ENCODE measurements around the gene MRPL17.

Gene MRPL17

DNA sequence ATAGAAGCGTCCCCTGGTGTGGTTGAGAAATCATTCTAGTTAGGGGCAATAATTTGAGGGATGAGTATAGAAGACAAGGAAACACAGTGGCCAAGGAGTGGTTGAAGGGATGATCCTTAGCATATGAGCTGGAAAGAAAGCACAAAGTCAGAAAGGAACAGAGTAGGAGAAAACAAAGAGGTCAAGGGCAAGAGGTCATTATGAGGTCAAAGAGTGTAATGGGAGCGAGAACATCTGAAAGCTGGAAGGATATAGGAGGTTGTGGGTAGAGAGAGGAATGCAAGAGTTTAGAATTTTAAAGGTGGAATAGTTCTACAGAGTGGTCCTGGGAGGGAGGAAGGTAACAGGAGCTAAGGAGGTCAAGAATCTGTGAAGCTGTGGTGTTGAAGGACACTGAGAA is 29.5 kb downstream of the MRPL17 start:
- no peak for DNase-seq

GRCh38 chr11:6653097-6653496 is 30.0 kb downstream of the MRPL17 start:
- DNase-seq, result no peak

- DNase-seq, result no peak
These were observed 31.0 kb downstream of the MRPL17 start for GRCh38 chr11:6652182-6652581.

DNA sequence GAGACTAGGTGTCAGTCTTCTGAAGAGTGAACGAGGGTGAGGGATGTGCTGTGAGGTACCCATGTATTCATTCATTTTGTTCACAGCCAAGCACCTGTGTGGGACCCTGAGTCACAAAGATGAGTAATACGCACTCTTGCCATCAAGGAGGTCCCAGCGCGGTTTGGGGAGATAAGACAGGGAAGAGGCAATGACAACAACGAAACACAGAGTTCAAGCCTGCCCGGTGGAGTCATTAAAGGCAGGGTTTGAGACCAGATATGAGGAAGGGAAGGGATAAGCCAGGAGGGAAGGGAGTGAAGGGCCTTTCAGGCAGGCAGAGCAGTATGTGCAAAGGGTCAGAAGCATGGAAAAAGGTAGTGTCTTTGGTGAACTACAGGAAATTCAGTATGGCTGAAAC is 32.2 kb downstream of the MRPL17 start:
- peak in 1 of 2 experiments; percentile 12 for DNase-seq

- no peak for DNase-seq
These were observed 33.0 kb downstream of the MRPL17 start for GRCh38 chr11:6650104-6650503.

DNA sequence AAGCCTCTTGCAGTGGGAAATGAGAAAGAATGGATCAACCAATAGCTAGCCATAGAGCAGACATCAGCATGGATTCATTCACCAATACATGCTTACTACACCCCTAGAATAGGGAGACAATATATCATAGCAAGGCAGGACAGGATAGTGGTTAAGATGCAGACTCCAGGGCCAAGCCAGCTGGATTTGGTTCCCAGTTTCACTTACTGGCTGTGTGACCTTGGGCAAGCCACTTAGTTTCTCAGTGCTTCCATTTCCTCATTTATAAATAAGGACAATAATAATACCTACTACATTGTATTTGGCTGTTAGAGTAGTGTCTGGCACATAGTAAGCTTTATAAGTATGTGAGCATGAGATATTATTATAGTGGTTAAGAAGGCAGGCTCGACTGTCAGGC is 34.6 kb downstream of the MRPL17 start:
- DNase-seq, result no peak

DNA sequence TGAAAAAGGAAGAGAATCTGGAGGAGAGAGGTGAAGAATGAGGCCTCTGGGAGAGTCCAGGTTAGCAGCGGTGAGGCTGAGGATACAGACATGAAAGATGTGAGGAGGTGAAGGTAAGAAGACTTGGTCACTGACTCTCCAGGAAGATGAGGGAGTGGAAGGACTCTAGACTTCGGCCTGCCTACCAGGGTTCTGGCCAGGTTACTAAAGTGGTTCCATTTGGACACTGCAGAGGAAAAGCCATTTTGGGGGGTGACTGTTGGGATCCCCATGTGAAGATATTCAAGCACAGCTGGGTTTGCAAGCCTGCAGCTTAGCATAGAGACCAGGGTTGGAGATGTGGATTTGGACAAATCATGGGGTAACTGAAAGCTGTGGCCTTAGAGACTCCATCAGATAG is 35.3 kb downstream of the MRPL17 start:
- no peak for DNase-seq

DNA sequence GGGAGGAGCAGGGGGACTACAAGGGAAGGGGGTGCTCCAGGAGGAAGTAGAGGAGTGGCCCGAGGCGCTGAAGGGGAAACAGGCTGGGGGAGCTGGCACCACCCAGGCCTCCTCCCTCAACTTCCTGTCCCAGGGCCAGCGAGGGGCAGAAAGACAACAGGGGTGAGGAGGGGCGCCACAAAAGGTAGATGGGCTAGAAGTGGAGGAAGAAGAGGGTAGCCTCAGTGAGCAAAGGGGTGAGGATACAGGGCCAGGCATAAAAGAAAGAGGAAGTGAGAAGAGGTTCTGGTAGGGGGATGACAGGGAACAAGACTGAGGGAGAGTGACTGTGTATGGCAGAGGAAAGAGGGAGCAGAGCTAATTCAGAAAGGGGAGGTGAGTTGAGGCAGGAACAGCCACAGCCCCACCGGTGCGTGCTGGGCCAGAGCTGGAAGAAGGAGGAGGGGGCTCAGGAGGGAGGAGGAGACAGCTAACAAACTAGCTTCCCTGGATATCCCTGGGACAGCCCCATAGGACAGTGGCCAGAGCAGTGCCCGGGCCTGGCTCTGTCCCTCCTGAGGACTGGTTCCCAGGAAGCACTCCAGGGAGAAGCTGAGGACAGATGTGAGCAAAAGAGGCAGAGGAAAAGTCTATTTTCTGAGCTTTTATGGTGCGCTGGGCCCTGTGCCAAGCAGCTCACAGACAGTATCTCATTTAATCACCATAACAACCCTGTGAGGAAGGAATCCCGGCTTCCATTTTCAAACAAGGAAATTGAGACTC is 36.0 kb downstream of the MRPL17 start:
- DNase-seq, result no peak

DNA sequence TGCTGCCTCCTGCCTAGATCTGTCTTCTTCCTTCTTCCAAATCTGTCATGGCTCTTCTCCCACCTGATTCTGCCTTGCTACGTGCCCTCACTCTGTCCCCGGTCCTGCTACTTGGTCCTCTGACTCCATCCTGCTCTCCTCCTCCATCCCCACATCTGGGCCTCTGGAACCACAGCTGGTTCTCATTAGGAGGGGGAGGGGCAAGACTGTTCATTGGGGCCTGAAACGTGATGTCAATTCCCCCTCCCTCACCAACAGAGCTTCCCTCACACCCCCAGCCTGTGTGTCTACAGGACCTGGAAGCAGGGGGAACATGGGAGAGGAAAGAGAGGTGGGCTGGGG is 36.6 kb downstream of the MRPL17 start:
- no peak for DNase-seq

DNA sequence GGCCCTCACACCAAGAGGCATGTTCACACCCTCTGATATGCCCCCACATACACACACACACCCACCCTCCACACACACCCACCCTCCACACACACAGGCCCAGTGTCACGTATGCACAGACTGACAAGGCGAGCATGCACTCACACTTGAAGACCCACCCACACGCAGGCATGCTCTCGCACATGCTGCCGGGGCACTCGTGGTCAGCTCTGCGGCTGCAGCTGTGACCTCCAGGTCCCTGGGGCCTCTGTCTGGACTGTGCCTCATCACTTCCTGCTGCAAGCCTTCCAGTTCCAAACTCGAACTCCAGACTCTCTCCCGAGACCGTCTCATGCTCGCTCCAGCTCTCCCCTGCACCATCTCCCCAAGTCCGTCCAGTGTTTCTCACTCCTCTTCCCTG is 37.1 kb downstream of the MRPL17 start:
- DNase-seq, result no peak

DNA sequence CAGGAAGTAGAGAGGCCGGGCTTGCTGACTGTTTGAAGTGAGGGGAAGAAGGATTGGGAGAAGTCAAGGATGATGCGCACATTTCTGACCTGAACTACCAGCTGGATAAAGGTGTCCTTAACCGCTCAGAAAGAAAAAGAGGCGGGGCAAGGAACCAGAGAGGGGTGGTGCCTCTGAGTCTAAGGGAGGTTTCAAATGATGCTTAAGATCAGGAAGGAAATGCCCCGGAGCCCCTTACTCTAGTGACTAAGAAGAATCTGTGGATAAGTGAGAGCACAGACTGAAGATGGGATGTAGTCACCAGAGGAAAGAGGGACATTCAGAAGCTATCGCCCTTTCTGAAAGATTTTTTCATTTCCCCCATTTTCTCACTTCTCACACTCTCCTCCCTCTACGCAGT is 40.2 kb downstream of the MRPL17 start:
- no peak for DNase-seq

GRCh38 chr11:6640985-6641701 is 42.0 kb downstream of the MRPL17 start:
- no peak for DNase-seq

GRCh38 chr11:6640036-6640984 is 42.8 kb downstream of the MRPL17 start:
- no peak for DNase-seq

DNA sequence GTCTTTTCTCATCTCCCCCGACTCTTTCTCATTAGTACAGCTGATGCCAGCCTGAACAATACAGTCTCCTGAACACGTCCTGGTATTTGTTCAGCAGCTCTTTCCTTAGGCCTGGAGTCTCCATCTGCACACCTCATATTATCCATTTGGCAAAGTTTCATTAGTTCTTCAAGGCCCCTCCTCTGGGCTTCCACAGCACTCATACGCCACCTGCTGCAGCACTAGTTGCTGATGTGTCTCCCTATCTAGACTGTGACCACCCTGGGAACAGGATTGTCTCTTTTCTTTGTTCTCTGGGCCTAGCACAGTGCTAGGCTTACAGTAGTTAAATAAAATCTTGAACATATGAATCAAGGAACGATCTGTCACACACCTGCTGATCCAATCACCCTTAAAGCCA is 44.7 kb downstream of the MRPL17 start:
- DNase-seq, result no peak

GRCh38 chr11:6637871-6638270 is 45.3 kb downstream of the MRPL17 start:
- no peak for DNase-seq

- no peak for DNase-seq
These were observed 46.7 kb downstream of the MRPL17 start for GRCh38 chr11:6636480-6636879.

DNA sequence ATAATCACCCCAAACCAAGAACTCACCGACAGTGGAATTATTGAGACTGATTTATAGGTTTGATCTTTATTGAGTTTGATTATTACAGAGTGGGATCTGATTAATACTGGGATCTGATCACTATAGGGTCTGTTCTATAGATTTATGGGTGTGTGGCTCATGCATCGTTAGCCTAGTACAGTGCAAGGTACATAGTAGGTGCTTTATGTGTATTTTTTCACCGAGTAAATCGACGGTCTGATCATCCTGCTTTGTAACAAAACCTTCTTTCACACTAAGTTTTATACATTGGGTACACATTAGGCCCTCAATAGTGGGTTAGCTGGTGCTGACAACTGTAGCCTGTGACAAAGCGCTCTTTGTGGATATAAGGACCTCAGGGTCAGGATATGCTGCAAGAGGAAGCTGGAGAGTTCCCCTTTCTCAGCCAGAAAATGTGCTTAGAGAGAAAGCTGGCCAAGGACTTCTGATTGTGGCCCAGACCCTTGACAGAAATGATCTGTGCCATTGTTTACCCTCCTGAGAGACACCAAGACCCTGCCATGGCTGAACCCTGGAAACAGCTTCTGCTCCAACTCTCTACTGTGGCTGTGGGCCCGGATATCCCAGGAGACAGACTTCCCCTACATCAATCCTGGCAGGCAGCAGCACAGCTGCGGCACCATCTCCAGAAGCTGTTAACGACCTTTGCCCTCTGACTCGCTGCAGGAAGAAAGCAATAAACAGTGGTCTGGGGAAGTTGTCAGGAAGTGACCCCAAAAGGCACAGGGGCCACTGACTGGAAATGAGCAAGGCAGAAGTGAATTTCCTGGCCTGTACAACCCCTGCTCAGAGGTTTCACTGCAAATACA is 47.8 kb downstream of the MRPL17 start:
- no peak for DNase-seq

DNA sequence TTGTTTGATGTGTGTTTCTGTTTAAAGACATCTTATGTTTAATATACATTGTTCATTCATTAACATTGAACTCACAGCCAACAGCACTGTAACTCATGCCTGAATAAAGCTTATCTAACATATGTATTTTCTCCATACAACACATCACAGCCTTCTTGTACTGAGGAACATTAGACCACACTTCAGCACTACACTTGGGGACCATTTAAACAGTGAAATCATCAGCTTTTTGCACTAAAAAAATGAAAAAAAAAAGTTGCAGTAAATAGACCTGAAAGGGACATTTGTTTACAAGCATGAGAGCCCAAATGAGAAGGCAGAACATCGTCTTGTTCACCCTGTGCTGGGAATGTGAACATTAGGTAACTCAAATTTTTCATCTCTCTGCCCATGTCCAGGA is 48.6 kb downstream of the MRPL17 start:
- no peak for DNase-seq

- no peak for DNase-seq
These were observed 49.4 kb downstream of the MRPL17 start for GRCh38 chr11:6633422-6634408.

DNA sequence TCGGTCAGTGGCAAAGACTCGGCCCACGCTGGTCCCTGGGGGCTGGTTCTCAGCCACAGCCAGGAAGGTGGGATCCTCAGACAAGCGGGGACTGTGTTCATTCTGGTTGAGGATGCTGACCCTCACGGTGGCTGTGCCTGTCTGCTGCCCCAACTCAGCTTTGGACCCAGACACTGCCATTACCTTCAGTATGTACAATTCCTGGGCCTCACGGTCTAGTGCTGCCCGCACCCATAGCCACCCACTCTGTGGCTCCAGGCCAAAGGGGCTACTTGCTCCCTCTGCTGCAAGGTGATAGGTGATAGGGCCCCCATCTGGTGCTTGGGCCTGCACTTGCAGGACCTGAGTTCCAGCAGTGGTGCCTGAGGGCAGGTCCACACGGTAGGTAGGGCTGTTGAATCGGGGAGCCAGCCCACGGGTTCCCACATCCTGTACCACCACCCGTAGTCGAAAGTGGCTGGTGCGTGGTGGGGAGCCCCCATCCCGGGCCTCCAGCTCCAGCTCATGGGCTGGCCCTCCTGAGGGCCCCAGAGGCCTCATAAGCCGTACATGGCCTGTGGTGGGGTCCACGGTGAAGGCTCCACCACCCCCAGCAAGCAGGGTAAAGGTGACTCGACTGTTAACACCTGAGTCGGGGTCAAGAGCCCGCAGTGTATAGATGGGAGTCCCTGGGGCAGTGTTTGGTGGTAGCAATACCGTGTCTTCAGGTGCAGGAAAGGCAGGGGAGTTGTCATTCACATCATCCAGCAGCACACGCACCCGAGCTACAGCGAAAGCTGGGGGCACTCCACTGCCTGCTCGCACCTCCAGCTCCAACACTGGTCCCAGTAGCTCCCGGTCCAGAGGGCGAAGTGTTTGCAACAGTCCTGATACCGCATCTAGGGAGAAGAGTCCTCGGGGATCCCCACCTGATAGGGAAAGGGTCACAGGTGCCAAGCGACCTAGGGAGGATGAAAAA is 50.7 kb downstream of the MRPL17 start:
- no peak for DNase-seq
